ENCODE results near the gene GGTA1. TPM values are rescaled to one million over a fixed set of nuclear protein-coding genes. Genes with fewer than 3 reads are reported as not detected.
"Not testable (repeated sequence)": the region's sequence is repeated elsewhere in the genome, so short reads cannot be mapped to it uniquely, and the experiment has no call there.

Gene GGTA1
- total RNA-seq, 1 donor, result 4.8 TPM

DNA sequence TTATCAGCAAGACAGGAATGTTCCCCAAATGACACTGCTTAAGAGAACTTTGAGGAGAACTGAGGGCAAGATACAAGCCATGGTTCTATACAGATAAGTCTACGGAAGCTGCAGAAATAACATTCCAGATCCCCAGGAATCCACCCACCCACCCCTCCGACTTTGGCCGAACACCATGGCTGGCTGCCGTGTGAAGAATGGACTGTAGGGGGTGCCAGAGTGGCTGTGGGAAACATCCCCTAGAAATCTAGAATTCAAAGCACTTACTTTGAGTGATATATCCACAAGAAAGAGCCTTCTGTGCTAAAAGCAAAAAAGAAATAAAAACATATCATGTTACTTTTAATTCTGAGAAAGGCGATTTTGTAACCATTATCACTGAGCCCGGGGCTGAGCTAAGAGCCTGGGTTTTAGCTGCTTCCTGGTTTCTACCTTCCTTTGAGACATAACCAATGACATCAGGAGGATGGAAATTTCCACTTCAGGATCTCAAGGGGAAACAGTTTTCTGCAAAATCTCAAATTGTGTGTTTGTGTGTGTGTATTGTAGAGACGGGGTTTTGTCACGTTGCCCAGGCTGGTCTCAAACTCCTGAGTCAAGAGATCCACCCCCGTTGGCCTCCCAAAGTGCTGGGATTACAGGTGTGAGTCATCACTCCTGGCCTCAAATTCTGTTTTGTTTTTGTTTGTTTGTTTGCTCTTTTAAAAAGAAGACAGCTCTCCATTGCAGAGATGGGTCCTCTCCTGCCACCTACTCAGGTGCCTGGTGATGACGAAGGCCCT, 36.4 kb downstream of the GGTA1 start:
- DNase-seq (ENCODE audit: low read depth in 2 of 3, low spot score in 2 of 3), result peak in 2 of 3 donors; percentile 40 to 66

DNA sequence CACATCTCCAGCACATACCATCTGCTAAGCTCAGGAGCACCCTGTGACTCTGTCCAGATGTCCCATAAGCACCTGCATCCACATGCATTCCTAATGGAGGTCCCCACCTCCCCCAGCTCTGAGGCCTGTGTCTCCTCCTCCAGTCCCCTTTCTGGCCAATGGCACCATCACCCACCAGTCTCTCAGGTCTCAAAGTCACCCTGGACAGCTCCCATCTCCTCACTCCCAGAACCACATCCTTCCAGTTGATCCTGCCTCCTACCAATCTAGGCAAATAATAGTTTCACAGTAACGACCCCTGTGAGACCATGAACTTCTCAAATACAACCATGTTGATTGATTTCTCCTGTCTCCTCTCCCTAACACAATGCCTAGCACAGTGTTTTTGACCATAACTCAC, 40.1 kb downstream of the GGTA1 start:
- DNase-seq (ENCODE audit: low read depth in 2 of 3, low spot score in 2 of 3), result no peak

- DNase-seq (ENCODE audit: low read depth in 2 of 3, low spot score in 2 of 3), result not testable (repeated sequence)
These were observed 41.2 kb downstream of the GGTA1 start for GRCh38 chr9:121458449-121458848.

GRCh38 chr9:121455527-121456239, 44.0 kb downstream of the GGTA1 start:
- peak in 2 of 3 donors; percentile 87 to 88 for DNase-seq (ENCODE audit: low read depth in 2 of 3, low spot score in 2 of 3)

DNA sequence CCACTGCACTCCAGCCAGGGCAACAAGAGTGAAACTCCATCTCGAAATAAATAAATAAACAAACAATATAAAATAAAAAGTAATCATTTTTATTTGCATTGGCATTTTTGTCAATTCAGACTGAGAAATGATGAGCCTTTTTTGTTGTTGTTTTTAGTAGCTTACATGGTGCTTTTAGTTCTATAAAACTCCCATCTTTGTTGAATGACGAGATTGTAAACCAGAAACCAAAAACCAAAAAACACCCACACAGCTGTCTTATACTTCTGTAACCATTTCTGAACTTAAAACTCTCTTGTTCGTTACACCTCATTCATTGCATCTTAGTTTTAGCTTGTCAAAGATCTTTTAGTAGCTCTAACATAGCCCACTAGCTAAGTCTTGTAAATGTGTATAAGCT, 44.7 kb downstream of the GGTA1 start:
- no peak for DNase-seq (ENCODE audit: low read depth in 2 of 3, low spot score in 2 of 3)

GRCh38 chr9:121453232-121453892, 46.3 kb downstream of the GGTA1 start:
- DNase-seq (ENCODE audit: low read depth in 2 of 3, low spot score in 2 of 3), result no peak

DNA sequence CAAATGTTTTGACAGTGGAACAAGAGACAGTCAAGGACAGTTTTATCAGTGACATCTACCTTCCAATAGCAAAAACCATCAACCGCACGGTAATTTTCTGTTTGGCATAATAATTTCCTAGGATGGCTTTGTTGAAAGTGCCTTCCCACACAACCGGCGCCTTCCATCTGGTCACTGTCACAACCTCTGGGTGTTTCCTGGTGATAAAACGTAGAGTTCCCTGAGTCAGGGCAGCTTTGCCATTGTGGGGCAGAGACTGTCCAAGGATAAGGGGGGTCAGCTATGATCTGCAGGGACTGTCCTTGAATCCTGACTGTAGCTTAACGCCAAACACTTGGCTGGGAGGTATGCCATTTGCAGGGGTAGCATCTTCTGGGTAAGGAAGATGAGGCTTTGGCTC, 47.6 kb downstream of the GGTA1 start:
- DNase-seq (ENCODE audit: low read depth in 2 of 3, low spot score in 2 of 3), result peak in 2 of 3 donors; percentile 26 to 38

- no peak for DNase-seq (ENCODE audit: low read depth in 2 of 3, low spot score in 2 of 3)
These were observed 48.1 kb downstream of the GGTA1 start for GRCh38 chr9:121451586-121451985.

- no peak for DNase-seq (ENCODE audit: low read depth in 2 of 3, low spot score in 2 of 3)
These were observed 49.4 kb downstream of the GGTA1 start for GRCh38 chr9:121450241-121450640.

- no peak for DNase-seq (ENCODE audit: low read depth in 2 of 3, low spot score in 2 of 3)
These were observed 49.9 kb downstream of the GGTA1 start for GRCh38 chr9:121449786-121450185.

- peak in 1 of 3 donors; percentile 51 for DNase-seq (ENCODE audit: low read depth in 2 of 3, low spot score in 2 of 3)
These were observed 52.3 kb downstream of the GGTA1 start for GRCh38 chr9:121447321-121447834.

DNA sequence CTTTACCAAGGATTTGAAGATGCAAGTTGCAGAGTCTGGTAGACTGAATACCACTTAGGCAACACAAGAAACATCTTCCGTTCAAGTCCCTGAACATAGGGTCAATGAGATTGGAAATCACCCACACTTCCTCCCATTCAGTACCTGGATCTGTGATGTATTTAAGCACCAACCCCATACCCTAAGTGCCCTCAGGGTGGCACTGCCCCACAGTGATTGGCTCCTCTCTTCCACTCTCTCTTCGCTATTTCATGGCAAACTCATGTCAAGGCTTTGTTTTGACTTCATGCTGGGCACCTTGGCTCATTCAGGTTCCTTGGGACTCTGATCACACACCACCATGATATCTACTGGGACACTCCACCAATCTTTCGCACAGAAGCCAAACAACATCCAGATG, 53.7 kb downstream of the GGTA1 start:
- peak in 2 of 3 donors; percentile 50 to 75 for DNase-seq (ENCODE audit: low read depth in 2 of 3, low spot score in 2 of 3)

DNA sequence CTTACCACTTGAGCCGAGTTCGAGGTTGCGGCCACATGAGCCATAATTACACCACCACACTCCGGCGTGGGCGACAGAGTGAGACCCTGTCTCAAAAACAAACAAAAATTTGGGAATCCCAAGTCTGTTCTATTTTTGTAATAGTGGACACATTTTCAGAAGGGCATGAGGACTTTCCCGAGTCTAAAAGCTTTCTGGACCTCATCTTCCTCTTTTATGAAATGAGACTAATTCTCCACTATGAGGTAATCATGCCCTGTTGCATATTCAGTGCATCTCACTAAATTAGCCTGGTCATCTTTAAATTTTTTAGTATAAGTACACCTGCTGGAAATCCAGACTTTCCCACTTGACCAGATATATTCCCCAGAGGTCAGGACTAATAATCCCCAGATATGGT, 55.7 kb downstream of the GGTA1 start:
- DNase-seq (ENCODE audit: low read depth in 2 of 3, low spot score in 2 of 3), result no peak

GRCh38 chr9:121441165-121441564, 58.5 kb downstream of the GGTA1 start:
- no peak for DNase-seq (ENCODE audit: low read depth in 2 of 3, low spot score in 2 of 3)

DNA sequence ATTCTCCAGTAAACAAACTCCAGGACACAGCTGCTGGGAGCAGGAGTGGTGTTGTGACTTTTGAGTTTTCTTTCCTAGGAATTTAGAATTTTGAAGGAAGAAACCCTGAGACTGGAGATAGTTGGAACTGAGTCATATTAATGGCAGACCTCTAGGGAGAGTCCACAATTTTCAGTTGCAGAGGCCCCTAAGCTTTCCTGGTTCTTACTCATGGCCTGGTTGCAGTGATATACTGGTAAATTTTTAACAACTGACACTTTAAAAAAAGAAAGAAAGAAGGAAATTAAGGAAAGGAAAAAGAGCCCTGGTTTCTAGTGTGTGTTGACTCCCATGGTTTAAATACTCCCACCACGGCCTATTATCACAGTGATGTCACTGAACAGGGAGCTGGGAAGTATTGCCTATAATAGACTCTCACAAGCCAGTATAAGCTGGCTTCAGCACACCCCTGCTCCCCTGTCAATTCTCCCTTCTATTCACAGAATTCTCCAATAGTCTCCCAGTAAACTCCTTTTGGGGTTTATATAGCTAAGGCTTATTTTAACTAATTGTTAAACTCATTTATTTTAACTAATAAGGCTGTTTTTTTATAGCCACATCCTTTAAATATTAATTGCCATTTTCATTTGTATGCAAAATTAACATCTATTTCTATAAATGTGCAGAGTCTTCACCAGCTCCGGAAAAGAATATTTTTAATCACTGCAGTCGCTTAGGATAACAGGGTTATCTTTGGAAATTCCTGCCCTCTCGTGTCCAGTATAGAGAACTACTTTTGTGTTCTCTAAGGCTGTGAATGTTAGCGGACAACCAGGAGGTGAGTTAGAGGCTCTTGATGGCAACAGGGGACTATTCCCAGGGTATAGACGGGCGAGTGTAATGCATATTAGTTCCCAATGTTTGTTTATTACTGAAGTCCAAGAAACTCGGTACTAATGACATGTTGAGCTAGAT, 59.7 kb downstream of the GGTA1 start:
- DNase-seq (ENCODE audit: low read depth in 2 of 3, low spot score in 2 of 3), result no peak

GRCh38 chr9:121439016-121439415, 60.6 kb downstream of the GGTA1 start:
- DNase-seq (ENCODE audit: low read depth in 2 of 3, low spot score in 2 of 3), result no peak

DNA sequence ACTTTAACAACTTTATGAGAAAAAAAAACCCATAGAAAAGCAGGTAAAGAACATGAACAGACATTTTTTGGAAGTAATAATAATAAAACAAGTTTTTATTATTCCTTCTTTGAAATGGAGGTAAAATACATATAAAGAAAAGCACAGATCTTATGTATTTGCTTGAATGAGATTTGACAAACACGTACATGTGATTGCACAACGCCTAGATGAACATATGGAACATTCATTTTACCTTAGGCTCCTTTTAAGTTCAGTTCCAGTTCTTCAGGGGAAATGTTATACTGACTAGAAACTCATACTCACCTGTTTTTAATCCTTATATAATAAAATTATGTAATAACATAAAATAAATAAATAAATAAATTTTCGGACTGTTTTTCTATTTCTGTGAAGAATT, 61.8 kb downstream of the GGTA1 start:
- no peak for DNase-seq (ENCODE audit: low read depth in 2 of 3, low spot score in 2 of 3)

DNA sequence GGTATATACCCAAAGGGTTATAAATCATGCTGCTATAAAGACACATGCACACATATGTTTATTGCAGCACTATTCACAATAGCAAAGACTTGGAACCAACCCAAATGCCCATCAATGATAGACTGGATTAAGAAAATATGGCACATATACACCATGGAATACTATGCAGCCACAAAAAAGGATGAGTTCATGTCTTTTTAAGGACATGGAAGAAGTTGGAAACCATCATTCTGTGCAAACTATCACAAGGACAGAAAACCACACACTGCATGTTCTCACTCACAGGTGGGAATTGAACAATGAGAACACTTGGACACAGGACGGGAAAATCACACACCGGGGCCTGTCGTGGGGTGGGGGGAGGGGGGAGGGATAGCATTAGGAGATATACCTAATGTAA, 62.6 kb downstream of the GGTA1 start:
- not testable (repeated sequence) for DNase-seq (ENCODE audit: low read depth in 2 of 3, low spot score in 2 of 3)

GRCh38 chr9:121434969-121435368, 64.7 kb downstream of the GGTA1 start:
- DNase-seq (ENCODE audit: low read depth in 2 of 3, low spot score in 2 of 3), result no peak

- no peak for DNase-seq (ENCODE audit: low read depth in 2 of 3, low spot score in 2 of 3)
These were observed 71.7 kb downstream of the GGTA1 start for GRCh38 chr9:121427899-121428298.

All from hematopoietic multipotent progenitor cell (in vitro differentiated cells).